HG03521 (cell line): ENCODE measurements around the gene GRB7.
"Not testable (repeated sequence)": the region's sequence is repeated elsewhere in the genome, so short reads cannot be mapped to it uniquely, and the experiment has no call there.

Experiments
- ATAC-seq: cut with Tn5 transposase; IDR thresholded peaks from one replicate; pipeline ENCODE4 v1.9.1; 2021; ENCODE audit warnings: mild to moderate bottlenecking, moderate library complexity; ENCODE audit not compliant: unreplicated experiment

The GRB7 gene

DNA sequence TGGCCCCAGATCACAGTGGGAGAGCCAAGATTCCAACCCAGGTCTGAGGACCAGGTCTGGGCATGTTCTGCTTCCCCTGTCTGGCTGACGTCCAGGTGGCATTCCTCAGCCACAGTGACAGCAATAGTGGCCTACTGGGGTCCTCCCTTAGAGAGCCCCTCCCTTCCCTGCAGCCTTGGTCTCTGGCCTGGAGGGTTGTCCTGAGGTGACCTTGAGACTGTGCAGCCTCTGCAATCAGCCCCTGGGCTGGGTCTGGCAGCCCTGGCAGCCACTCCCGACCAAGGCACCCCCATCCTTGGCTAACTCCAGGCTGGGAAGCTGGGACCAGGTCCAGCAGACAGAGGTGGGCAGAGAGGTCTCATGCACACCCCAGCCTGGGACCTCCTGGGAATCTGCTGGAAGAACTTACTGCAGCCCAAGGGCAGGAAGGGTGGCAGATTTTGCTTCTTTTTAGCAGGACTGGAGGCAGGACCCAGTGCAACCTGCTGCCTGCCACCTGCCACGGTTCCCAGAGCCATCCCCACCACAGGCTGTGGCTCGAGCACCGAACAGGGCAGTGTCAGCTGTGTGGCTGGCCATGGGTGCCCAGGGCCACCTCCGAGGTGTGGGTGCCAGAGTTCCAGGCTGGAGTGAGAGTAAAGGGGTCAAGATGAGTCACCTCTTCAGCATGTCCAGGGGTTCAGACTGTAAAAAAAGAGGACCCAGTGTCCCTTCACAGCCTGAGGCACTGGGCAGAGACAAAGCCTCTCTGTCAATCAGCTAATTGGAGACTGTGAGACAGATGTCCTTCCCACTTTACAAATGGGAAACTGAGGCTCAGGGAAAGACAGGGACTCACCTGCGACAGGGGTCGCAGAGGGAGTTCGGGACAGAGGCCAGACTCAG is 12.6 kb downstream of the GRB7 start:
- ATAC-seq = no peak

DNA sequence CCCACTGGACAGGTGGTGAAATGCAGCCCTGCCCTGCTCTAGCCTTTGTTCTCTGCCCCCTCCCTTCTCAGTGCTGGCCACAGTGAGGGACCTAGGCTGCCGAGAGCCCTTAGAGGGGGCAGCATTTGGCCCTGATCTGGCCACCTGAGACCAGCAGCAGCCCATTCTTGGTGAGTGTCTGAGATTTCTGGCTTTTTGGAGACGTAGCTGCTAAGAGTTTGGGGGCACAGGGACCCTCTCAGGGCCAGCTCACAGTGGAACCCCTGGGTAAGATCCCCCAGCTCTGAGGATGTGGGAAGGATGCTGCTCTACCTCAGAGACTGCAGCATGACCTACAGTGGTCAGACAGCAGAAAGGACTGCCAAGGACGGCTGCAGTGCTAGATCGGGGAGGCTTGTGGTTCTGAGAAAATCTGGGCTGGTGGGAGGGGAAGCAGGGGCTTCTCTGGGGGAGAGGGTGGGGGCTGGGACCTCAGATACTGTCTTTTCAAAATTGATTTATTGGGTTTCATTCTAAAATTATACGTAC is 13.3 kb downstream of the GRB7 start:
- ATAC-seq = no peak

DNA sequence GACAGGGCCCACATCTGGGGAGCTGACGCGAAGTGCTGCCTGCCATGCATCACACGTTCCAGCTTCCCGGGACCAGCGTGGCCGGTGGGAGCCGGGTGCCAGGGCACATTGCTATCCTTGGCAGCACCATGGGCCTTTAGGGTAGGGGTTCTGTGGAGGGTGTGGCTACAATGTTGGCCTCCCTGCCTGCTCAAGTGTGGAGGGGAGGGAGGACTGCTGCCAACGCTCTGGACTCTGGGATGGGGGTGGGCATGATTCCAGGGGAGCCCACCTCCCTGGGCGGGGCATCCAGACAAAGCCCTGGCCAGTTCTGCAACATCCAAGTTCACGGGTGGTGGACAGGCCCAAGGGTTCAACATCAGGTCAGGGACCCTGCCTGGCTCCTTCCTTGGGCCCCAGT is 13.9 kb downstream of the GRB7 start:
- no peak for ATAC-seq

DNA sequence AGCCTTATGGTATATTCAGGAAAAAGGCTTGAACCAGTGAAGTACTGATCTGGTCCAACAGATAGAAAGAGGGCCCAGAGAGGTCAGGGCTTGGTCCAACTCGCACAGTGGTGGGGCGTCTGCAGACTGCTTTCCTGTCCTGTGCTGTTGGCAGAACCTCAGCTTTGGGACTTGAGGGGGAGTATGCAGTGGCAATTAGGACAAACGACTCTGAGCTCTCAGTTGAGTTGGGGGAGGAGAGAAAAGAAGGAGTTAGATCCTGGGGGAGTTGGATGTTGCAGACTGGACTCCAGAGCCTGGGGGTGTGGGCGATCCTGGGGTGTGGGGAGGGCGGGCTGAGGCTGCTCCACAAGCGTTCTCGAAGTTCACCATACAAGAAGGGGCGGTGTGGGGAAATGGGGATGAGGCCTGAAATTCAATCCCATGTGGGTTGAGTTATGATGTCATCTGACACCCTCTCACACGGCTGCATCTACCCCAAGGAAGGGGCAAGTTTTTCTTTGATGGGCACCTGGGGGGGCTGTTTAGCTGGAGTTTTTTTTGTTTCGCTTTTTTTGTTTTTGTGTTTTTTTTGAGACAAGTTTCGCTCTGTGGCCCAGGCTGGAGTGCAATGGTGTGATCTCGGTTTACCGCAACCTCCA is 14.6 kb downstream of the GRB7 start:
- ATAC-seq = no peak

DNA sequence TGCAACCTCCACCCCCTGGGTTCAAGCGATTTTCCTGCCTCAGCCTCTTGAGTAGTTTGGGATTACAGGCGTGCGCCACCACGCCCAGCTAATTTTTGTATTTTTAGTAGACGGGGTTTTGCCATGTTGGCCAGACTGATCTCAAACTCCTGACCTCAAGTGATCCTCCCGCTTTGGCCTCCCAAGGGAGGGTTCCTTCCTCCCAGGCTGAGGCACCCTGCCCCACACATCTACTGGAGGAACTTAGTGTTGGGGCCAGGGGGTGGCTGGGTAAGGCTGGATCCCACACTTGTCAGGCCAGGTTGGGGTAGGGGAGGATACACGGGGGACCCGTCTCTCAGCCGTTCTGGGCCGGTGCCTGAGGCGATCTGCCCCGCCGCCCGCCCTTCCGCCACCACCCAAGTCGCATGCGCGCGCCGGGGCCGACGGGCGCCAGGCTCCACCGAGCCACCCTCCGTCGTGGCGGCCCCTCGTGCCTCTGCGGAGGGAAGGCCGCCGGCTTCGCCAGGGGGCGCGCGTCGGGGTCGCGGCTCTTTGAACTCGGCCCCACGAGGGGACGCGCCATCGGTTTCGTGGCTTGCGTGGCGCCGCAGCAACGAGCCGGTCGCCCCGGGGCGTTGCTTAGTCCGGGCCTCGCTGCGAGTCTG is 15.9 kb downstream of the GRB7 start:
- ATAC-seq = peak; percentile 24

DNA sequence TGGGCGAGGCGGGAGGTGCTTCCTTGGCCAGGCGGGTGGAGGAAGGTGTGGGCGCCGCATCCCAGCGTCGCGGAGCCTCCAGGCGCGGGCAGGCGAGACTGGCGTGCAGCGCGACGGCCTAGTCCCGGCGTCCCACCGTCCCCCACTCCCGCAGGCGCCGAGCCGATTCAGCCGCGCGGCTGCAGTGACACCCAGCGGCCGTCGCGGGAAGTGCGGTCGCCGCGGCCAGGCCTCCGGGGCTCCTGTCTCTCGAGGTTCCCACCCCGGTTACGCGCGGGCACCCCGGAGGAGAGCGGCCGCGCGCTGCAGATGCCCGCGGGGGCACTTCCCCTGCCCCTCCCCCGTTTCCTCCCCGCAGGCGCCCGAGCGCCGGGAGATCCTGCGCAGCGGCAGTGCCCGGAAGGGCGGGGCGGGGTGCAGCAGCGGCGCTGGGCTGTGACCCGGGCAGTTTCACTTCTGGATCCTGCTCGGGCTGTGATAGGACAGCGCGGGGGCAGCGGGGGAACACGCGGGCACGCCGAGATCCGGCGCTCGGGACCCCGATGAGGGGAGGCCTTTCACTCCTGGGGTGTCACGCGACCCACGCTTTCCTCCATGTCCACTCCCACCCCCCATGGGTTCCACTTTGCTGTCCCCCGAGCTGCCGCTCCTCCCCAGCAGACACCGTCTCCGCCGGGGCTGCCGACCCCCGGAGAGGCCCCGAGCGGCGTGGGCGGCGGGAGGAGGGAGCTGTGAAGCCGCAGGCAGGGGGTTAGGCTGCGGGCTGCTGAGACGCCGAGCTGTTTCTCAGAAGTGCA is 16.6 kb downstream of the GRB7 start:
- ATAC-seq = peak; percentile 64

DNA sequence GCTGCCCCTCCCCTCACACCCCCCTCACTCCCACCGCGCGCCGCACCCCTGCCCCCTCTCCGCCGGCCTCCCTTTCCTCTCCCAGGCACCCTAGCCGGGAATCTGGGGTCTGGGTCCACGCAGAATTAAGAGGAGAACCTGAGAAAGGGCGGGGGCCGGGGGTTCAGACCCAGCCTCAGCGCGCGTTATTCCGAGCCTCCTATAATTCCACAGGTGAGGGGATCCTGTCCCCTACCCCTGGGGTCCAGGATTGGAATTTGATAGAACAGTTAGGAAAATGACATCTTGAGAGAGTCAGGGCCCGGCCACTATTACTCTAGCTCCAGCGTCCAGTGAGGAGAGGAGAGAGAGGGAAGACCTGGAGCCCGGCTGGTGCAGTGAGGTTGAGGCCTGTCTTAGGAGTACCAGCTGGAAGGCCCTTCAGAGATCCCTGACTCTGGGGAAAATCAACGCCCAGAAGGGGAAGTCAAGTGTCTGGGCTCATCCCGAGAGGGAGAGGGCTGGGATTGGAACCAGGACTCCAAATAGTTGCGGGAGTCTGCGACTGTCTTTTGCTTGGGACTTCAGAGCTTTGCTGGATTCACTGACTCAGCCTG is 17.3 kb downstream of the GRB7 start:
- ATAC-seq = no peak

DNA sequence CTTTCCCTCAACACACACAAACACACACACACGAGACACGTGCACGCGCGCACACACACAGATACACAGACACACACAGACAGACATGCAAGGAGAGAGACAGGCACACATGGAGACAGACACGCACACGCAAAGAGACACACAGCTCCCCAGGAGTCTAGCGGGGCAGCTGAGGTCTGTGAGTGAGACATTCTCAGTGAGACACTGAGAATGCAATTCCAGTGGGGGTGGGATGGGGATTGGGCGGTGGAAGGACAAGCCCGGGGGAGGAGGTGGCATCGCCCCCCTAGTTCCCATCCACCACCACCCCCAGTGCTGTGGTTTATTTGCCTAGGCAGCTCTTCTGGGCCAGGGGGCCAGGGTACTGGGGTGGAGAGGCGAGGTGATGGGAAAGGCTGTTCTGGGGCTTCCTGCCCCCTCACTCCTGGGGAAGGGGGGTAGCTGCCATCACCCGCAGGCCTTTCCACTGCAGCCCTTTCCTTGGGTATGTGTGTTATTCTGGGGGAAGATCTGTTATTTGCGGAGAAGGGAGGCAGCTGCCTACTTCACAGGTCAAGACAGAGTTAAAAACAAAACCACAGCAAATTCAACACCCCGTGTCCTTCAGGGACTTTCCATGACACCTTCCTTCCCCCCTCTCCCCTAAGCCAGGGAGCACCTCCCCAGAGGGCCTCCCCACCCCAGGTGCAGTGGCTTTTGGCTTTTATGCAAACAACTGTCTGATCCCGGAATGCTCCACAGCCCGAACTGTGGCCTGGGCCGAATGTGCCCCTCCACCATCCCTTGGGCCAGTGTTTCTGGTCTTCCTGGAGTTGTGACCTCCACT is 18.0 kb downstream of the GRB7 start:
- no peak for ATAC-seq

DNA sequence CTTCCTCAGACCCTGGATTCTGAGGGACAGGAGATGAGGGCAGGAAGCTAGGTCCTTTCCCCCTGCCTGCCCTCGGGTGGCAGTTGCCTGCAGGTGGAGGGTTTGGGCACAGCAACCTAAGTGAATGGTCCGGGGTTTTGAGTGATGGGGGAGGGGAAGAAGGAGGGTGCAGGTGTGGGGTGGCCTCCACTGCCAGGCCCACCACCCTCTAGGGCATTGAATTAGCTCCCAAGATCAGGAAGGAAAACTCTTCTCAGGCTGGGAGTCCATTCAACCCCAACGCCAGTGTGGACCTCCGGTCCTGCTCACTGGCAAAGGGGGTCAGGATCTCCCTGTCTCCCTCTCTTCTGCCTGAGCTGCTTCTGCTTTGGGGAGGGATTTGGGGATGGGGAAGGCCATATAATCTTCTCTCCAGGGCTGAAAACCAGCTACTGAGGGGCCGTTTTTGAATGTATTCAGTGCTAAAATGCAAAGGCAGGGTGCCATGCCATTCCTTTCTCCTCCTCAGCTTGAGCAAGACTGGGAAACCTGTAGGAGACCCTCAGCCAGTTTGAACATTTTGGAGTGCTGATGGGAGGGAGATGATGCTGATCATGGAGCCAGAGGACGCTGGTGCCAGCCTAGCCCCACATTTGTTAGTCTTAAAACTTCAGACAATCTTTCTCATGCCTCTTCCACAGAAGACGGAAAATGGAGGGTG is 18.8 kb downstream of the GRB7 start:
- ATAC-seq = no peak

DNA sequence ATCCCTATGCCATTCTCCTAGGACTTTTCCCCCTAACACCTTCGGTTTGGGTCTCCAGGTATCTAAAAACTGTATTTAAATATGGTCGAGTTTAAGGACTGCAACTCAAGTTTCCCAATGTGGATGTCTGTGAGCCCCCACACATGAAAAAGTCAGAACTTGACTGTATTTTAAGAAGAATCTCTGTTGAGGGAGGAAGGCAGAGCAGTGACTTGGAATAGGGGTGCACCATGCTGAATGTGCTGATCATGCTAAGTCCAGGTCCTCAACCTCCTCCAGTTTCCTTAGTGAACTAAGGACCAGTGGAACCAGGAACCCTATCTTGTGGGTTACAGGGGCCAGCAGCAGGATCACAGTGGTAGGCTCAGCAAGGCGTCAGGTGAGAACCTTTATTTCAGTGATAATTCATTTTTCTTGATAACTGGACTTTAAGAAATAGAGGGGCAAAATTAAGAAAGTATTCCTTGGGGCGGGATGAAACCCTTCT is 19.5 kb downstream of the GRB7 start:
- no peak for ATAC-seq

DNA sequence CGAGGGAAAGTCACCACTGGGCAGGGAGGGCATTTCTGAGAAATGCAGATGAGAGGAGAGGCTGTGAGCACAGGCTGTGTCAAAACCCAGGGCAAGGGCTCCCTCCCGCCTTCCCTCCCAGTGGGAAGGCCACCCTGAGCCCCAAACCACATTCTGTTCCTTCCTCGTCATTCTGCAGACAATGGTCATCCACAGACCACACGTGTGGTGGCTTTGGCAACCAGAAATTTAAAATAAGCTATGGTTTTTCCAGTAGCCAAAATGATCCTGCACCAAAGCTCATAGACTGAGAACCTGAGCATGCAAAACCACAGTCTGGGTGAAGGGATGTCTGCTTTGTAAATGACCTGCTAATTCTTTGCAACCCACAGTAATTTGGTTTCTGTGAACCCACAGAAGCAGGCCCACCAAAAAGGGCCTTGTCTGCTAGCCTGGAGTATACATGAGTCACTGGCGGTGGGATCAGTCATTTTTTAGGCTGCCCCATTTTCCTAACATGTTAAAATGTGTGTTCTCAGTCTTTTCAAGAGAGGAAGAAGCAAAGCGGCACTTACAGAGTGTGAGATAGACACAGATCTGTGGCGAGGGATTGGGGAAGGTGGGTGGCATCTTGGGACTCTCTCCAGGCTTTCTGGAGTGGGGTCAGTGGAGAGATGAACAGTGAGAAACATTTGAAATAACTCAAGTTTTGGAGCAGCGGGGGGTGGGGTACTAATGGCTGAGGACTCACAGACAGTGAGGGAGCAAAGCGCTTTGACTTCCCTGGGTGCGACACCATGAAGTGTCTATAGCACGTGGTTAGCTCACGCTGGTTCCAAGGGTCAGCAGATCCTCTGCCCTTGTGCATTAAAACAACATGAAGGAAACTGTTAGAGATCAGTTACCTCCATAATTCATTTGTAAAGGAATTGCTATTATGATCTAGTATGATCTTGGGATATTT is 20.5 kb downstream of the GRB7 start:
- no peak for ATAC-seq

DNA sequence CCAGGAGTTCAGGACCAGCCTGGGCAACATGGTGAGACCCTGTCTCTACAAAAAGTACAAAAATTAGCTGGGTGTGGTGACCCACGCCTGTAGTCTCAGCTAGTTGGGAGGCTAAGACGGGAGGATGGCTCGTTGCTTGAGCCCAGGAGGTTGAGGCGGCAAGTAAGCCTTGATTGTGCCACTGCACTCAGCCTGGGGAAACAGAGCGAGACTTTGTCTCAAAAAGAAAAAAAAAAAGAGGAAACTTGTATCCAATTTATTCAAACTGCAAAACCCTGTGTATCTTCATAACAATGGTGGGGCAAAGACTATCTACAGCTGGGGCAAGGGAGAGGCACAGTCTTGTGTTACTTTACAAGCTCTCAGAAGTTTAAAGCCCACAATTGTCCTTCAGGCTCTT is 21.5 kb downstream of the GRB7 start:
- no peak for ATAC-seq

DNA sequence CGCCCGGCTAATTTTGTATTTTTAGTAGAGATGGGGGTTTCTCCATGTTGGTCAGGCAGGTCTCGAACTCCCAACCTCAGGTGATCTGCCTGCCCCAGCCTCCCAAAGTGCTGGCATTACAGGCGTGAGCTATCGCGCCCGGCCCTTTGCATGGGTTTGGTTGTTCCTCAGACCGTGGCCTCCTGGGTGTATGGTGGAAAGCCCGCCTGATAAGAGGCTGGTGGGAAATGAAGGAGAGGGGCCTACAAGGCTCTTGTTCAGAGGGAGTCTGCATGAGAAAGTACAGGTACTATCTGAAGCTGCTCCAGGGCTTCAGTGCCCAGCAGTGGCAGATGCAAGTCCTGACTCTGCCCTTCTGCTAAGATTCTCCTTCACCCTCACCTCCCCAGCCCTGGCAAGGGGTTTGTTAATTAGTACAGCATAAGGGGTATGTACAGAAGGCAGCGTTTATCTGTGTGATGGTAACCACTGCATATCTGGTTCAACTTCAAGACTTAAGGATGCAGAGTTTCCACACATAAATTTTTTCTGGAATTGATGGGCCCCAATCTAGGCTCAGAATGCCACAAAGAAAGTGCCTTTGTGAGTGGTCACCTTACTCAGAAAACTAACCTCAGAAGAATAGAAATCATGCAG is 24.2 kb downstream of the GRB7 start:
- ATAC-seq = no peak

DNA sequence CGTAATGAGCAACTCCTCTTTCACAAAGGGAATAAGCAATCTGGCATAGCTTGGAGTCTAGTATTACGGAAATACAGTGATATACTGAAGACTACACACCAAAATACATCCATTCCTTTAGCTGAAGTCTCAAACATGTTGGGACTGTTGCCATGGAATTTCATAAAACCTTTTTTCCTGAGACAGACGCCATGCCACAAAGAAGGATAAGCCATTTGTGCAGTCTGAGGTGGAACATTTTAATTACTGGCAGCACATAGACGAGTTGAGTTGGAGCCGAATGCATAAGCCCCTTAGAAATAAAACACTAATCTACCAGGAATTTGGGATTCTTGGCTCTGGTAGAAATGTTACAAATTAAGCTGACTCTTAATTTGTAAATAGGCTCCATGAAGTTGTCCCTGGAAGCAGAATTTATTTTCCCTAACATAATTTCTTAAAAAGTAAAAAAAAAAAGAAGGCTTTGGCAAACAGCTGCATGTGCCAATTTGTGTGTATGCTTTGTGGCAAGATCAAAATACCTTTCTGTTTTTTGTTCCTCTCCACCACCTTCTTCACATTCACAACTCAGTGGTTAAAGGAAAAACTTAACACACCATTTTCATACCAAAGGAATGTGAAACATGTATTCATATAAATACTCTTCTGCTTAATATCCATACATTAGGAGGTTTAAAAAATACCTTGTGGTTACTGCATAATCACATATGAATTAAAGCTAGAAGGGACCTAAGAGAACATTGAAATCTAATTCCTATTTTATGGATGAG is 25.5 kb downstream of the GRB7 start:
- ATAC-seq = no peak

DNA sequence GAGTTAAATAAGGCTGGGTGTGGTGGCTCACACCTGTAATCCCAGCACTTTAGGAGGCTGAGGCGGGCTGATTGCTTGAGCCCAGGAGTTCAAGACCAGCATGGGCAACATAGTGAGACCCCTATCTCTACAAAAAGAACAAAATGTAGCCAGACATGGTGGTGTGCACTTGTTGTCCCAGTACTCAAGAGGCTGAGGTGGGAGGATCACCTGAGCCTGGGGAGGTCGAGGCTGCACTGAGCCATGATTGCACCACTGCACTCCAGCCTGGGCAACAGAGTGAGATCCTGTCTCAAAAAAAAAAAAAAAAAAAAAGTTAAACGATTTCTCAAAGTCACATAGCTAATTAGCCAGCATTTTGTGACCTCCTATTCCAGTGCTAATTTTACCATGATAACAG is 26.4 kb downstream of the GRB7 start:
- not testable (repeated sequence) for ATAC-seq

DNA sequence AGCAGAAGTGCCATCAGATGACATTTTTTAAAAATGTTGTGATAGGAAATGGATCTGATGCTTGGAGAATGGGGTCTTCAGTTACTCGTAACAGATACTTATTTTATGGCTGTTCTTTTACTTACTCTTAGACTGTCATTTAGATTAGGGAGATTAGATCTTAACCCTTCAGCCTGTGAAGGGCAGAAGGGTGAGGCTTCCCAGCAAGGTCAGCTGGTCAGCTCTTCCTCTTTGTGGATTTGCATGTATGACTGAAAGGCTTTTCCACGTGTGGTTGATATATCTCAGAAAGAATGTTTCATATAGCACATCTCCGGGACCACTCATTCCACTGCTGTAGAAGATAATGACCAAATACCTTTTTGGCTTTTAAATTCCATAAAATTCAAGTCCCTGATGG is 27.4 kb downstream of the GRB7 start:
- ATAC-seq = no peak

DNA sequence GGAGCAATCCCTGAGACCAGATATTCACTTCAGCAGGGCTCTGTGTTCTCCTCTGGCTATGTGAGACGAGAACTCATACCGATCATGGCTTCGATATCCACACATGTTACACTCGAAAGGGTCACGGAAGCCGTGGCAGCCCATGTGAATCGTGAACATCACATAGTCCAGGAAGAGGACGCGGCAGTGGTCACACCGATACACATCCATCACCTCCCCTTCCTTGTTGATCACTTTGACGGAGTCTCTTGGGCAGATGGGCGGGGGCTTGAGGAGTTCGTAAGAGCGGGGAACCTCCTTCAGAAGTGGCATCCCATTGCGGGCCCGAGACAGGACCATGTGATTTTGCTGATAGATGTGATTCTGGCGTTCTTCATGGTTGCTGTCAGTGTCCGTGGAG is 28.0 kb downstream of the GRB7 start:
- no peak for ATAC-seq
